IMR-90 (cell line): Measurements from ENCODE around the gene HGFAC. TPM values are rescaled to one million over a fixed set of nuclear protein-coding genes. Genes with fewer than 3 reads are reported as not detected.

ENCODE experiments used
- ATAC-seq: fragments of 200-7000 bp; cut with Tn5 transposase; 2 replicates; pipeline ENCODE4 v1.9.1; 2020; ENCODE audit warnings: low read depth, mild to moderate bottlenecking, moderate library complexity
- BruUV-seq: library from RNA; stranded (reverse); fragments of 400-500 nt; replicated peaks from 2 replicates; lab custom pipeline; 2021; lab: Mats Ljungman, UMichigan
- CTCF ChIA-PET: fragments of 300-600 bp; formaldehyde crosslinking; extraction: SDS; loops from one replicate; lab custom pipeline; 2021; ENCODE audit warnings: antibody characterized with exemption; lab: Yijun Ruan, JAX
- POLR2A ChIA-PET: fragments of 300-600 bp; sonication (Branson Sonifier 250); formaldehyde crosslinking; loops from one replicate; lab custom pipeline; 2022; ENCODE audit warnings: antibody characterized with exemption; ENCODE audit not compliant: unreplicated experiment; lab: Charles Lee
- DNase-seq: peaks from one replicate; pipeline ENCODE4 v3.0.0; 2013
- H2AFZ ChIP-seq: replicated peaks from 2 replicates; pipeline ENCODE3; 2013; ENCODE audit warnings: low read length, mild to moderate bottlenecking; ENCODE audit not compliant: poor library complexity
- H2AK5ac ChIP-seq: 2 replicates; pipeline ENCODE4 v1.6.1; 2013; ENCODE audit warnings: low read depth, low read length, inconsistent platforms
- H2AK9ac ChIP-seq: replicated peaks from 2 replicates; pipeline ENCODE3; 2013; ENCODE audit warnings: mild to moderate bottlenecking, low read depth, low read length, moderate library complexity; ENCODE audit not compliant: poor library complexity
- H2BK120ac ChIP-seq: 2 replicates; pipeline ENCODE4 v1.6.1; 2013; ENCODE audit warnings: low read depth, low read length, inconsistent platforms
- H2BK15ac ChIP-seq: 3 replicates; pipeline ENCODE4 v1.6.1; 2013; ENCODE audit warnings: low read depth, low read length, inconsistent platforms
- H2BK20ac ChIP-seq: 2 replicates; pipeline ENCODE4 v1.6.1; 2013; ENCODE audit warnings: low read depth, mild to moderate bottlenecking, inconsistent platforms, low read length, moderate library complexity
- H2BK5ac ChIP-seq: 2 replicates; pipeline ENCODE4 v1.6.1; 2013; ENCODE audit warnings: mild to moderate bottlenecking, low read depth, low read length, inconsistent platforms; ENCODE audit not compliant: poor library complexity, severe bottlenecking
- H3K14ac ChIP-seq: replicated peaks from 2 replicates; pipeline ENCODE4 v1.6.1; 2013; ENCODE audit warnings: low read depth, low read length, inconsistent platforms
- H3K18ac ChIP-seq: 2 replicates; pipeline ENCODE4 v1.6.1; 2013; ENCODE audit warnings: low read depth, low read length, control low read depth
- H3K23ac ChIP-seq: 2 replicates; pipeline ENCODE4 v1.6.1; 2013; ENCODE audit warnings: low read depth, low read length, inconsistent platforms
- H3K27ac ChIP-seq: 2 replicates; pipeline ENCODE4 v1.5.1; 2013; ENCODE audit warnings: mild to moderate bottlenecking, control low read depth, low read length; ENCODE audit not compliant: insufficient read depth
- H3K27me3 ChIP-seq: 2 replicates; pipeline ENCODE4 v1.6.1; 2013; ENCODE audit warnings: low read length; ENCODE audit not compliant: control insufficient read depth, insufficient read depth
- H3K36me3 ChIP-seq: 2 replicates; pipeline ENCODE4 v1.6.1; 2013; ENCODE audit warnings: low read length, mixed read lengths; ENCODE audit not compliant: control insufficient read depth, insufficient read depth
- H3K4ac ChIP-seq: 2 replicates; pipeline ENCODE4 v1.6.1; 2013; ENCODE audit warnings: low read depth, low read length, inconsistent platforms
- H3K4me1 ChIP-seq: 2 replicates; pipeline ENCODE4 v1.6.1; 2013; ENCODE audit warnings: low read length, mixed read lengths; ENCODE audit not compliant: control insufficient read depth, insufficient read depth
- H3K4me2 ChIP-seq: 2 replicates; pipeline ENCODE4 v1.6.1; 2013; ENCODE audit warnings: low read depth, mild to moderate bottlenecking, control low read depth, low read length, moderate library complexity
- H3K4me3 ChIP-seq: 2 replicates; pipeline ENCODE4 v1.5.1; 2013; ENCODE audit warnings: low read depth, mild to moderate bottlenecking, control low read depth, low read length, moderate library complexity; ENCODE audit not compliant: insufficient read depth
- H3K56ac ChIP-seq: 2 replicates; pipeline ENCODE4 v1.6.1; 2013; ENCODE audit warnings: low read length, inconsistent platforms; ENCODE audit not compliant: insufficient read depth; ENCODE audit errors: extremely low read depth
- H3K79me1 ChIP-seq, 2 experiments: 2 replicates each; pipeline ENCODE4 v1.6.1; 2013; ENCODE audit warnings: low read length in 2 of 2, inconsistent platforms in 1 of 2, low read depth in 1 of 2
- H3K9ac ChIP-seq: 2 replicates; pipeline ENCODE4 v1.6.1; 2013; ENCODE audit warnings: low read depth, low read length, control low read depth
- H3K9me1 ChIP-seq: 2 replicates; pipeline ENCODE4 v1.6.1; 2013; ENCODE audit warnings: low read length, inconsistent platforms; ENCODE audit not compliant: insufficient read depth
- H3K9me3 ChIP-seq: 2 replicates; pipeline ENCODE4 v1.6.1; 2013; ENCODE audit warnings: low read length; ENCODE audit not compliant: control insufficient read depth, insufficient read depth
- H4K20me1 ChIP-seq: 2 replicates; pipeline ENCODE4 v1.6.1; 2013; ENCODE audit warnings: low read length, inconsistent platforms; ENCODE audit not compliant: insufficient read depth
- H4K5ac ChIP-seq: 2 replicates; pipeline ENCODE4 v1.6.1; 2013; ENCODE audit warnings: mild to moderate bottlenecking, low read depth, low read length, control low read depth
- H4K8ac ChIP-seq, 2 experiments: 2 replicates each; pipeline ENCODE4 v1.6.1; 2013; ENCODE audit warnings: low read depth in 2 of 2, low read length in 2 of 2, control low read depth in 1 of 2, inconsistent platforms in 1 of 2
- H4K91ac ChIP-seq: 2 replicates; pipeline ENCODE4 v1.6.1; 2013; ENCODE audit warnings: low read depth, low read length, inconsistent platforms; ENCODE audit not compliant: insufficient read depth
- CEBPB ChIP-seq: IDR thresholded peaks from 2 replicates; pipeline ENCODE4 v1.6.1; 2012; ENCODE audit warnings: low read depth, low read length, improper control_type of control experiment
- ELK1 ChIP-seq: fragments of 150-350 bp; IDR thresholded peaks from 2 replicates; pipeline ENCODE4 v1.6.1; 2016; ENCODE audit warnings: low read depth, mild to moderate bottlenecking, low read length, moderate library complexity, borderline replicate concordance
- MAFK ChIP-seq: IDR thresholded peaks from 2 replicates; pipeline ENCODE4 v1.6.1; 2012; ENCODE audit warnings: low read depth, low read length, improper control_type of control experiment
- NFE2L2 ChIP-seq: fragments of 150-350 bp; IDR thresholded peaks from 2 replicates; pipeline ENCODE4 v1.6.1; 2016; ENCODE audit warnings: low read depth, mild to moderate bottlenecking, low read length
- POLR2A ChIP-seq: IDR thresholded peaks from 2 replicates; pipeline ENCODE4 v1.6.1; 2012; ENCODE audit warnings: mild to moderate bottlenecking, low read depth, low read length
- RCOR1 ChIP-seq: IDR thresholded peaks from 2 replicates; pipeline ENCODE4 v1.6.1; 2012; ENCODE audit warnings: mild to moderate bottlenecking, low read length, improper control_type of control experiment; ENCODE audit not compliant: insufficient replicate concordance
- RFX5 ChIP-seq: IDR thresholded peaks from 2 replicates; pipeline ENCODE4 v1.8.0; 2012; ENCODE audit warnings: low read depth, mild to moderate bottlenecking, low read length, moderate library complexity
- WGBS, 2 experiments: methylation state at CpG; one replicate each; pipeline versions ENCODE4 v1.1.5 to v1.1.7; 2013; ENCODE audit warnings: missing lambda C conversion rate in 2 of 2; ENCODE audit not compliant: insufficient read length in 1 of 2; ENCODE audit errors: extremely low coverage in 2 of 2; 5-methylcytosine and 5-hydroxymethylcytosine counted together
- dilution Hi-C: fragments of 300-500 bp; cut with HindIII; formaldehyde crosslinking; loops from one replicate; pipeline ENCODE4 v1.14.3; 2018; ENCODE audit warnings: low sequenced_read_pairs; ENCODE audit not compliant: unreplicated experiment
- in situ Hi-C: fragments of 300-500 bp; cut with MboI; formaldehyde crosslinking; loops from 3 replicates; pipeline ENCODE4 v1.14.3; 2019; ENCODE audit warnings: low sequenced_read_pairs, inconsistent platforms, mixed read lengths
- intact Hi-C: fragments of 100-400 bp; cut with micrococcal nuclease; formaldehyde crosslinking; loops from 2 replicates; pipeline ENCODE4 v1.10.0; 2022
- polyA plus RNA-seq, 3 experiments: library from polyadenylated mRNA; depleted of rRNA; stranded (reverse); fragments of >200 nt; gene quantifications; 2 replicates each; pipeline ENCODE4 v1.2.3, GENCODE V29; 2012; ENCODE audit warnings: low replicate concordance in 1 of 3
- total RNA-seq: library from RNA; depleted of rRNA; stranded (reverse); fragments of >200 nt; gene quantifications from 2 replicates; pipeline ENCODE4 v1.2.3, GENCODE V29; 2012

HGFAC gene
- total and polyA plus RNA-seq, 2 of the 4 experiments (the other 2 are of a cell fraction), result 0.05 TPM; not detected in 1

- no peak overlapping the region for H4K91ac ChIP-seq
- H2BK15ac ChIP-seq, result no peak overlapping the region
- H3K14ac ChIP-seq, result no peak overlapping the region
- H3K4me2 ChIP-seq, result no peak overlapping the region
- POLR2A ChIA-PET, result no interaction called here
- no peak overlapping the region for H4K8ac ChIP-seq
- no peak overlapping the region for H2BK120ac ChIP-seq
- H4K20me1 ChIP-seq, result peaks cover 21% of the 10 kb centered on the region
- H3K27ac ChIP-seq, result no peak overlapping the region
- H4K5ac ChIP-seq, result no peak overlapping the region
- ATAC-seq (no peak), DNase-seq (no peak)
- no peak overlapping the region for H3K23ac ChIP-seq
- intact Hi-C loops, result no loop called here
- peaks cover 9 to 10% of the 10 kb centered on the region in 2 experiments; a peak in 3 of 4 replicates for H3K79me1 ChIP-seq
- no peak overlapping the region for H2AFZ ChIP-seq
- no peaks in the 10 kb centered on the region for H3K9me3 ChIP-seq
- H3K56ac ChIP-seq, result no peak overlapping the region
- TF ChIP-seq CEBPB, result no peak
- TF ChIP-seq RFX5, result no peak
- no peak for TF ChIP-seq ELK1
- no peak for TF ChIP-seq RCOR1
- TF ChIP-seq MAFK, result no peak
- TF ChIP-seq NFE2L2, result no peak
- no peak for TF ChIP-seq POLR2A
- peaks cover 14% of the 10 kb centered on the region; the same call in 1 of the 2 replicates for H3K36me3 ChIP-seq
- CTCF ChIA-PET, result no interaction called here
- H2BK5ac ChIP-seq, result no peak overlapping the region
- in situ Hi-C loops, result no loop called here
- no peak overlapping the region for H3K18ac ChIP-seq
- no peak overlapping the region for H3K4me3 ChIP-seq
- no peaks in the 10 kb centered on the region for H3K27me3 ChIP-seq
- no peak overlapping the region for H3K9ac ChIP-seq
- H2AK5ac ChIP-seq, result no peak overlapping the region
- H2AK9ac ChIP-seq, result no peak overlapping the region
- no peaks in the 10 kb centered on the region for H3K4me1 ChIP-seq
- dilution Hi-C loops, result no loop called here
- 88% methylated on average over 6 of the region's 24 CpGs; no CpG with 5 or more reads in 1 of the 2 experiments for WGBS, 2 experiments
- no peak overlapping the region for H2BK20ac ChIP-seq
- BruUV-seq, result no TSS peak
- H3K4ac ChIP-seq, result no peak overlapping the region
- peaks cover 3% of the 10 kb centered on the region; the same call in 1 of the 2 replicates for H3K9me1 ChIP-seq
These were observed 29.3 kb upstream of the HGFAC start for GRCh38 chr4:3412257-3413020.
